Activated B cell treated with CpG ODN at 0.5 μM for 24 hours (primary cell): Measurements from ENCODE around the gene MKI67. TPM values are rescaled to one million over a fixed set of nuclear protein-coding genes. Genes with fewer than 3 reads are reported as not detected.

Experiments
- ATAC-seq: fragments of 200-7000 bp; cut with Tn5 transposase; one replicate; pipeline ENCODE4 v1.10.0; 2021; ENCODE audit warnings: low read depth, mild to moderate bottlenecking, moderate library complexity
- CTCF ChIA-PET: fragments of 350-600 bp; sonication (Branson Sonifier 250); formaldehyde crosslinking; loops from one replicate; lab custom pipeline; 2021; ENCODE audit warnings: antibody characterized with exemption; lab: Charles Lee
- POLR2A ChIA-PET: fragments of 350-600 bp; sonication (Branson Sonifier 250); formaldehyde crosslinking; loops from one replicate; lab custom pipeline; 2021; ENCODE audit warnings: antibody characterized with exemption; lab: Charles Lee
- DNase-seq: peaks from one replicate; pipeline ENCODE4 v3.0.0; 2022
- H3K27ac Mint-ChIP-seq: one replicate; pipeline ENCODE4 v1.8.0; 2020; ENCODE audit warnings: mixed read lengths
- H3K27me3 Mint-ChIP-seq: one replicate; pipeline ENCODE4 v1.8.0; 2021; ENCODE audit warnings: mixed read lengths
- H3K36me3 Mint-ChIP-seq: one replicate; pipeline ENCODE4 v1.8.0; 2021; ENCODE audit warnings: low read depth, mixed read lengths
- H3K4me1 Mint-ChIP-seq: one replicate; pipeline ENCODE4 v1.8.0; 2021; ENCODE audit warnings: mixed read lengths
- H3K4me3 Mint-ChIP-seq: one replicate; pipeline ENCODE4 v1.8.0; 2020; ENCODE audit warnings: mild to moderate bottlenecking, mixed read lengths
- H3K9me3 Mint-ChIP-seq: one replicate; pipeline ENCODE4 v1.8.0; 2020; ENCODE audit warnings: mixed read lengths
- CTCF ChIP-seq: fragments of 200-600 bp; IDR thresholded peaks from one replicate; pipeline ENCODE4 v1.8.0; 2022; ENCODE audit warnings: antibody characterized with exemption, mild to moderate bottlenecking
- intact Hi-C: fragments of 100-400 bp; cut with micrococcal nuclease; formaldehyde crosslinking; loops from one replicate; pipeline ENCODE4 v1.15.1; 2024
- total RNA-seq: library from RNA; stranded (reverse); gene quantifications from 2 replicates; pipeline ENCODE4 v1.2.3, GENCODE V29; 2022

The MKI67 gene
- total RNA-seq, 1 donor from 2014 or later: 2.2 TPM

GRCh38 chr10:128111696-128112095, 14.5 kb downstream of the MKI67 start:
- no peak for ATAC-seq
- Mint-ChIP-seq H3K27ac (no peak overlapping the region), H3K36me3 (no peaks in the 10 kb centered on the region), H3K27me3 (no peaks in the 10 kb centered on the region), H3K4me1 (no peaks in the 10 kb centered on the region), H3K4me3 (no peak overlapping the region), H3K9me3 (no peaks in the 10 kb centered on the region)
- ChIA-PET CTCF (no interaction called here), POLR2A (no interaction called here)
- no peak for TF ChIP-seq CTCF
- intact Hi-C loops: no loop called here
- DNase-seq: no peak

DNA sequence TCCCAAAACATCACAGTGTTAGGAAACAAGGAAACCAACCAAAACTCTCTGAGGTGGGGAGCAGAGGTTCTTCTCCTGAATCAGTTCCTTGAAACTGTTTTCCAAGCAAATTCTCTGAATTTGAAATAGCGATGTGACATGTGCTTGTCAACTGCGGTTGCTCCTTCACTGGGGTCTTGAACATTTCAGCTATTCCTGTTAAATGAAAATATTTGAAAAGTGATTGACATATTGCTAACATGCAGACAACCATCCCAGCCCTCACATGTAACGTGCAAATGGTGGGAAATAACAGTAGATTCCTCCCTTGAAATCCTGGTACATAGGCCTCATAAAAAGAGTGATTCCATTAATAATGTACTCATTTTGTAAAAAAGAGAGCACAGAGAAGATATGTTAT, 15.9 kb downstream of the MKI67 start:
- POLR2A ChIA-PET: no interaction called here
- DNase-seq (no peak), ATAC-seq (no peak)
- H3K36me3 Mint-ChIP-seq: no peaks in the 10 kb centered on the region
- CTCF ChIA-PET: no interaction called here
- H3K9me3 Mint-ChIP-seq: no peaks in the 10 kb centered on the region
- no peak overlapping the region for H3K4me3 Mint-ChIP-seq
- H3K4me1 Mint-ChIP-seq: no peaks in the 10 kb centered on the region
- H3K27ac Mint-ChIP-seq: no peak overlapping the region
- no peak for TF ChIP-seq CTCF
- intact Hi-C loops: no loop called here
- H3K27me3 Mint-ChIP-seq: no peaks in the 10 kb centered on the region

DNA sequence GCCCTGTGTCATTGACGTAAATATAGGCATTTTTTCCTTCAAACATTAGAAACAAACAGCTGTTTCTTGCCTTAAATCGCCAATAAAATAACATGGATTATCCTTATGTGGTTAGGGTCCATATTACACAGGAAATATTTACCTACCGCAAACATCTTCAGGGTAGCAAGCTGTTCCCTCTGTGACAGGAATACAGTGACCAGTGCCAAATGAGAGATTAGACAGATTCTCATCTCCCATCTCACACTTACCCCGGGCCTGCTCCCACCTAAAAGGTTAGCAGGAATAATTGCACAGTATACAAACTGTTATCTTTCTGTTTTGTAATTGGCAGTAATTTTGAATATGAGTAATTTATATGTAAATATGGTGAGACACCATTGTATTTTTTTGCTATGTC, 16.5 kb downstream of the MKI67 start:
- no peak for TF ChIP-seq CTCF
- ChIA-PET POLR2A (no interaction called here), CTCF (no interaction called here)
- no peak overlapping the region for H3K4me3 Mint-ChIP-seq
- no peaks in the 10 kb centered on the region for H3K36me3 Mint-ChIP-seq
- intact Hi-C loops: no loop called here
- no peaks in the 10 kb centered on the region for H3K4me1 Mint-ChIP-seq
- ATAC-seq: no peak
- H3K27ac Mint-ChIP-seq: no peak overlapping the region
- DNase-seq: no peak
- H3K27me3 Mint-ChIP-seq: no peaks in the 10 kb centered on the region
- H3K9me3 Mint-ChIP-seq: no peaks in the 10 kb centered on the region

- Mint-ChIP-seq H3K27me3 (no peaks in the 10 kb centered on the region), H3K36me3 (no peaks in the 10 kb centered on the region), H3K4me3 (no peak overlapping the region), H3K27ac (no peak overlapping the region), H3K9me3 (no peaks in the 10 kb centered on the region), H3K4me1 (no peaks in the 10 kb centered on the region)
- ATAC-seq (no peak), DNase-seq (no peak)
- intact Hi-C loops: no loop called here
- no peak for TF ChIP-seq CTCF
- ChIA-PET POLR2A (no interaction called here), CTCF (interaction anchor here (1.6 kb wide), 1 partner anchor 27 kb away, joined by 3 read pairs; no protein-coding TSS in a partner anchor)
These were observed 20.8 kb downstream of the MKI67 start for GRCh38 chr10:128105383-128105782.

GRCh38 chr10:128103229-128103714, 23.0 kb downstream of the MKI67 start:
- Mint-ChIP-seq H3K27ac (no peak overlapping the region), H3K9me3 (no peaks in the 10 kb centered on the region), H3K27me3 (no peaks in the 10 kb centered on the region), H3K36me3 (no peaks in the 10 kb centered on the region), H3K4me1 (no peaks in the 10 kb centered on the region), H3K4me3 (no peak overlapping the region)
- intact Hi-C loops: no loop called here
- CTCF ChIA-PET: interaction anchor here (0.5 to 0.8 kb wide), 2 partner anchors 50 to 68 kb away, joined by 3 to 4 read pairs; no protein-coding TSS in a partner anchor
- POLR2A ChIA-PET: interaction anchor here (0.8 kb wide), 1 partner anchor 41 kb away, joined by 3 read pairs; no protein-coding TSS in a partner anchor
- DNase-seq (no peak), ATAC-seq (no peak)
- no peak for TF ChIP-seq CTCF
